A549 (cell line): ENCODE data around the gene ABCB9. TPM values are rescaled to one million over a fixed set of nuclear protein-coding genes. Genes with fewer than 3 reads are reported as not detected.

ENCODE experiments used
- ATAC-seq, 2 experiments: fragments of 200-7000 bp in 1 of 2; fragments of >200 bp in 1 of 2; cut with Nextera tagmentation in 1 of 2; cut with Tn5 transposase in 1 of 2; 3 replicates each; pipeline versions ENCODE4 v1.8.0 to v1.9.1; 2018 to 2020; ENCODE audit warnings: mild to moderate bottlenecking in 1 of 2, moderate library complexity in 1 of 2
- CTCF ChIA-PET: fragments of 300-600 bp; sonication (Branson Sonifier 250); formaldehyde crosslinking; extraction: SDS; loops from one replicate; lab custom pipeline; 2021; ENCODE audit warnings: antibody characterized with exemption, inconsistent platforms; lab: Yijun Ruan, JAX
- POLR2A ChIA-PET: fragments of 350-600 bp; formaldehyde crosslinking; extraction: SDS; loops from one replicate; lab custom pipeline; 2021; ENCODE audit warnings: antibody characterized with exemption, inconsistent platforms; lab: Yijun Ruan, JAX
- DNase-seq, 2 experiments: peaks; one replicate each; pipeline versions ENCODE4 v3.0.0 to v3.0.0-alpha.2; 2011 to 2016; ENCODE audit warnings: low read depth in 1 of 2, low spot score in 1 of 2
- FAIRE-seq: peaks from 2 replicates; lab custom pipeline; 2011; peaks lifted over from hg19 to GRCh38; lab: Jason Lieb, UNC
- H3K27ac ChIP-seq, 2 experiments: fragments of >200 bp; sonication (Bioruptor Twin); formaldehyde crosslinking; 3 replicates each; pipeline ENCODE4 v1.5.1; 2016 to 2017
- H3K4me1 ChIP-seq: fragments of >200 bp; sonication (Bioruptor Twin); formaldehyde crosslinking; 3 replicates; pipeline ENCODE4 v1.6.1; 2016
- H3K4me2 ChIP-seq: fragments of >200 bp; sonication (Bioruptor Twin); formaldehyde crosslinking; 3 replicates; pipeline ENCODE4 v1.6.1; 2016
- H3K4me3 ChIP-seq: fragments of >200 bp; sonication (Bioruptor Twin); formaldehyde crosslinking; 3 replicates; pipeline ENCODE4 v1.5.1; 2016
- H3K9me3 ChIP-seq: fragments of >200 bp; sonication (Bioruptor Twin); formaldehyde crosslinking; 3 replicates; pipeline ENCODE4 v1.6.1; 2016
- BCL3 ChIP-seq: fragments of >200 bp; sonication (Bioruptor Twin); formaldehyde crosslinking; IDR thresholded peaks from 3 replicates; pipeline ENCODE4 v1.6.1; 2016
- BHLHE40 ChIP-seq: IDR thresholded peaks from 2 replicates; pipeline ENCODE4 v1.6.1; 2012; ENCODE audit warnings: low read depth, low read length, inconsistent platforms
- CEBPB ChIP-seq, 2 experiments: fragments of >200 bp in 1 of 2; sonication (Bioruptor Twin) in 1 of 2; formaldehyde crosslinking in 1 of 2; IDR thresholded peaks; 2 replicates each; pipeline ENCODE4 v1.6.1; 2012 to 2016
- E2F6 ChIP-seq: IDR thresholded peaks from 2 replicates; pipeline ENCODE4 v1.6.1; 2012; ENCODE audit warnings: low read depth, borderline replicate concordance
- GATA3 ChIP-seq: IDR thresholded peaks from 2 replicates; pipeline ENCODE4 v1.6.1; 2012; ENCODE audit warnings: borderline replicate concordance
- HDAC2 ChIP-seq: fragments of 200-600 bp; sonication (generic); IDR thresholded peaks from 2 replicates; pipeline ENCODE4 v1.6.1; 2016
- HMGXB4 ChIP-seq: fragments of 250-450 bp; sonication (Bioruptor Pico); IDR thresholded peaks from 2 replicates; pipeline ENCODE4 v1.5.0; 2021; ENCODE audit warnings: mild to moderate bottlenecking, moderate library complexity, borderline replicate concordance
- HOXA7 ChIP-seq: fragments of 250-450 bp; sonication (Bioruptor Pico); IDR thresholded peaks from 2 replicates; pipeline ENCODE4 v1.5.0; 2020; ENCODE audit warnings: mild to moderate bottlenecking, moderate library complexity
- HOXB13 ChIP-seq: fragments of 250-450 bp; sonication (Bioruptor Pico); IDR thresholded peaks from 2 replicates; pipeline ENCODE4 v1.5.0; 2020; ENCODE audit warnings: low read depth, mild to moderate bottlenecking, moderate library complexity
- HOXB5 ChIP-seq: fragments of 250-450 bp; sonication (Bioruptor Pico); IDR thresholded peaks from 2 replicates; pipeline ENCODE4 v1.5.0; 2020; ENCODE audit warnings: mild to moderate bottlenecking, moderate library complexity
- NPAS2 ChIP-seq: fragments of 250-450 bp; sonication (Bioruptor Pico); IDR thresholded peaks from 2 replicates; pipeline ENCODE4 v1.8.0; 2022; ENCODE audit warnings: mild to moderate bottlenecking, moderate library complexity, borderline replicate concordance
- NR3C1 ChIP-seq: fragments of >200 bp; sonication (Bioruptor Twin); formaldehyde crosslinking; IDR thresholded peaks from 3 replicates; pipeline ENCODE4 v1.6.1; 2017
- RARB ChIP-seq: fragments of 250-450 bp; sonication (Bioruptor Pico); IDR thresholded peaks from 2 replicates; pipeline ENCODE4 v1.8.0; 2021; ENCODE audit warnings: mild to moderate bottlenecking, moderate library complexity
- RCOR1 ChIP-seq: fragments of 150-350 bp; IDR thresholded peaks from 2 replicates; pipeline ENCODE4 v1.6.1; 2014; ENCODE audit warnings: antibody characterized with exemption, low read length, low read depth
- REST ChIP-seq: fragments of 200-600 bp; sonication (generic); IDR thresholded peaks from 2 replicates; pipeline ENCODE4 v1.6.1; 2016; ENCODE audit warnings: antibody characterized with exemption, mild to moderate bottlenecking, moderate library complexity
- RFX5 ChIP-seq: fragments of 450-650 bp; IDR thresholded peaks from 2 replicates; pipeline ENCODE4 v1.7.1; 2014; ENCODE audit warnings: antibody characterized with exemption, mild to moderate bottlenecking, moderate library complexity
- TFCP2L1 ChIP-seq: fragments of 250-450 bp; sonication (Bioruptor Pico); IDR thresholded peaks from 2 replicates; pipeline ENCODE4 v1.5.0; 2021; ENCODE audit warnings: mild to moderate bottlenecking
- ZFP36 ChIP-seq: fragments of 450-650 bp; IDR thresholded peaks from 2 replicates; pipeline ENCODE4 v1.6.1; 2014; ENCODE audit warnings: borderline replicate concordance; ENCODE audit not compliant: partially characterized antibody
- WGBS: methylation state at CpG from one replicate; pipeline ENCODE4 v1.1.6; 2017; ENCODE audit errors: missing lambda C conversion rate; 5-methylcytosine and 5-hydroxymethylcytosine counted together
- polyA plus RNA-seq, 4 experiments: library from polyadenylated mRNA; depleted of rRNA in 3 of 4; stranded (reverse); fragments of >200 nt; fragmentation: RNase III in 1 of 4; extraction: RNeasy Plus Mini Kit Qiagen cat#74134 plus additional on column Dnase treatment in 1 of 4; gene quantifications; 2 replicates in 3 of 4; 3 replicates in 1 of 4; pipeline ENCODE4 v1.2.3, GENCODE V29; 2011 to 2017

The ABCB9 gene
- polyA plus RNA-seq, 2 of the 4 experiments (the other 2 are of a cell fraction), result 2.7 to 5.0 TPM

GRCh38 chr12:122920687-122921086, 45.6 kb downstream of the ABCB9 start (continued):
- TF ChIP-seq RFX5, result no peak
- no peak for TF ChIP-seq RARB (CRISPR knock-in tag)
- no peak for TF ChIP-seq HOXB13 (CRISPR knock-in tag)
- TF ChIP-seq NR3C1, result no peak
- TF ChIP-seq, all 56 proteins: peak for 0

GRCh38 chr12:122918827-122919226, 47.4 kb downstream of the ABCB9 start:
- no peak for DNase-seq
- WGBS, result 33% methylated on average over 2 of the region's 2 CpGs
- Histone ChIP-seq H3K4me2 (no peak overlapping the region), H3K4me3 (no peak overlapping the region), H3K4me1 (peaks cover 15% of the 10 kb centered on the region), H3K27ac (no peak overlapping the region), H3K9me3 (no peaks in the 10 kb centered on the region)
- ChIA-PET POLR2A (no interaction called here), CTCF (interaction anchor here (1.5 to 2.0 kb wide), 3 partner anchors 33 to 58 kb away, joined by 3 to 8 read pairs (median 7); no protein-coding TSS in a partner anchor)
- no peak for FAIRE-seq
- no peak for ATAC-seq
- TF ChIP-seq HDAC2 (no peak), RCOR1 (no peak), REST (no peak), ZFP36 (no peak), BCL3 (no peak), HMGXB4 (CRISPR knock-in tag) (no peak), CEBPB (IDR thresholded peaks at IDR 0.05) (no peak), TFCP2L1 (CRISPR knock-in tag) (no peak), BHLHE40 (no peak), GATA3 (no peak), NPAS2 (CRISPR knock-in tag) (no peak), HOXB5 (CRISPR knock-in tag) (no peak), HOXA7 (no peak), E2F6 (no peak)
- TF ChIP-seq, all 56 proteins: peak for 0
